Inflammatory macrophage treated with lipopolysaccharide for 4 hours (primary cell): ENCODE results near the gene PBX3.

Source experiments
- DNase-seq: peaks from one replicate; pipeline ENCODE4 v3.0.0-alpha.2; 2020

The PBX3 gene

GRCh38 chr9:125911861-125912644, 164.9 kb downstream of the PBX3 start:
- no peak for DNase-seq

- DNase-seq = no peak
Observed at GRCh38 chr9:125912667-125913066, 165.5 kb downstream of the PBX3 start.

DNA sequence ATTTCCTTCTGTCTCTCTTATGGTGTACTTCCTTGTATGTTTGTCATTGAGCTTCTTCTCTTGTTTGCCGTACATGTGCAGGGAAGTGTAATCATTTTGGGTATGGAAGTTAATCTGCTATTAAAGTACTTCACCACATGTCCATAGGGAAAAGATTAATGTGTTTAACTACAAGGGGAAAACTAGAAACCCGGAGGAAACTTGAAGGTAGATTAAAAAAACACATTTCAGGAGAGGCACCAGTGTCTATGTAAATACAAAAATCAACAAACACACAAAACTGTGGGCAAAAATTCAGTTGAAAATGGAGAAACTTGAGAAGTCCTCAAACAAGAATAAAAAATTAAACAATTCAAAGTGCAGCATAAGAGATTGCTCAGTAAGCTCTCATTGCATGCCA, 166.4 kb downstream of the PBX3 start:
- DNase-seq = no peak

GRCh38 chr9:125914411-125914810, 167.2 kb downstream of the PBX3 start:
- no peak for DNase-seq

- DNase-seq = no peak
Observed at GRCh38 chr9:125915606-125916005, 168.4 kb downstream of the PBX3 start.

DNA sequence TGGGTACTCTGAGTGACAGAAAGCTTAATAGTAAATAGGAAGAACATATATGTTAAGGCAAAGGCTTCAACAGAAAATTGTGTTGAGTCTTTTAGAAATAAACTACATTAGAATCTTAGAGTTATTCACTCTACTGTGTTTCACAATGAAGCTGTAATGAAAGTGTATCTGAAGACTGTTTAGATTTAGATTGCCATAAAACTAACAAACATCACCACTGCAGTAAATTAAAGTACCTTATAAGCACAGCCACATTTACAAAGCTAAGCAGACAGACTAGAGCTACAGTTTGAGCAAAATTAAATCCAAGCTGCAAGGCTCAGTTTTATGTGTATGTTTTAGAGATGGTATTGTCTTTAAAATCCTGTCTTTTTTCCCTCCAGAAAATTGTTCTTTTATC, 172.4 kb downstream of the PBX3 start:
- DNase-seq = no peak

GRCh38 chr9:125920402-125920801, 173.2 kb downstream of the PBX3 start:
- no peak for DNase-seq

- no peak for DNase-seq
Observed at GRCh38 chr9:125922854-125923253, 175.7 kb downstream of the PBX3 start.

DNA sequence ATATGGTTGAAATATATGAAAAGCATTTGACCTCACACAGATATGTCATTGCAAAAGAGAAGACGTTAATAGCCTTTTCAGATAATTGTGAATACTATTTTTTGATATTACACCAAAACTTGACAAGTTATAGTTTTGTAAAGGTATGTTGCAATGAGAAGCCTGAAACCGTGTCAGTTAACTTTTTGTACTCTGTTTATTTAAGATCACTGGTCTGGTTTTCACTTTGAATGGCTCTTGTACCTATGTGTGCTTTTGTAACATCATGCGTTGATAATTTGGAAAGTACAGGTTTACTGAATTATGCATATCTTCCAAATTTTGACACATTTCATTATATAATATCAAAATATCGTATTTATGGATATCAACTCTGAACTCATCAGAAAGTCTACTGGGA, 177.2 kb downstream of the PBX3 start:
- DNase-seq = no peak

- no peak for DNase-seq
Observed at GRCh38 chr9:125926936-125927335, 179.8 kb downstream of the PBX3 start.

GRCh38 chr9:125929846-125930245, 182.7 kb downstream of the PBX3 start:
- no peak for DNase-seq

- no peak for DNase-seq
Observed at GRCh38 chr9:125931211-125931610, 184.0 kb downstream of the PBX3 start.

DNA sequence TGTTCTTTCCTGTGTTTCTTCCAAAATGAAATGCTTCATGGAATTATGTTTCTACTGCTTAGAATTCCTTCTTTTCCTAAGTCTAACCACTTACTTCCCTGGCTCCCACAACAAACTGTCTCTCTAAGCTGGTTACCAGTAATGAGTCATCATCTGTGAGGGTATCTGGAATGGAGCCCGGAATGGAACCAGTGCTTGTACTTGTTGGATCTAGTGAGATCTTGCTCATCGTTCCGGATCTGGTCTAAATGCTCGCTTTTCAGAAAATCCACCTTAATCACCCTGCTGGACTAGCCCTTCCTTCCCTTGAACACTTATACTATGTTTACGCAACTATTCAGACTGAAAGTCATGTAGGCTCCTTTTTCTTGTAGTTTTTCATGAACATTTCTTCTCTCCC, 184.8 kb downstream of the PBX3 start:
- no peak for DNase-seq

DNA sequence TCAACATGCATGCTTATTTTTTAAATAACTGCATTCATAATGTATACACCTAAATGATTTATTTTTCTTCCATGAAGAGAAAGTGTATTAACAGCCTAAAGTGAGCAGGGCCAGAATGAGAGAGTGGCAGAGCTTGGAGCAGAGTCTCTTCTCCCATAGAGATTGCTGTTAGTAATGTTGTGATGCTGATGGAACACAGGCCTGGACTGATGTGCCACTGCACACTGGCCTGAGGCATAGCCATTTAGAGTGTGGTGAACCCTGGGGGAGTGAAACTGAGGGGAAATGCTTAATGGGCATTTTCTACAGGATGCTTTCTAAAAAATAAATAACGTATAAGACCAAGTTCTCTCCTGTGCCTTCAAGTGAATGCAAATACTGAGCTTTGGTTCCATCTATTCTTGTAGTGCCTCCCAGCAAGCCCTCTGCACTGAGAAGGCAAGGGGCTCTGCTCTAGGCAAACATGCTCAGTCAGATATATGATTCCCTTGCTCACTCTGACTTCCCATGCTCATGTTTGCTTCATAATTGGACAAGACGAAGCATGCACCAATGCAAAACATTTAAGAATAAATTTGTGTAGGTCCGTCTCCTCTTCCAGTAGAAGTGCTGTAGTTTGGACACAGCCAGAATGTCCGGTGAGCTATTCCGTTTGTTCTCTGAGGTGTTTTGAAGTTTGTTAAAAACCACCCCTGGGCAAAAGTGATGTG, 185.7 kb downstream of the PBX3 start:
- DNase-seq = no peak

DNA sequence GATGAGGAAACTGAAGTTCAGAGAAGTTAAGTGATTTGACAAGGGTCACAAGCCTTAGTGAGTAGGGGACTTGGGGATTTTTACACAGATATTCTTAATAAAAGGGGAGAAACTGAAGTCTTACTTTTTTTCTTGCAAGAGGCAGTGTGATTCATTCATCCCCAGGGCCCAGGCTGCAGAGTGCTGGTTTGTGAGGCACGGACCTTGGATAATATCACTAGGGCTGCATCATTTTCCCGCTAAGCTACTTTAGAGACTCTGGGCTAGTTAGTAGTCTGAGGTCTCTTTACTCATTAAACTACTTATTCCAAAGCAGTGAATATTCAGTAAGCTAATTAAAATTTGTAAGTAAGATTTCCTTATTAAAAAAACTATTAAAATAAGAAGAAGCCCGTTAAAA, 195.0 kb downstream of the PBX3 start:
- DNase-seq = no peak

- no peak for DNase-seq
Observed at GRCh38 chr9:125943831-125944230, 196.7 kb downstream of the PBX3 start.

DNA sequence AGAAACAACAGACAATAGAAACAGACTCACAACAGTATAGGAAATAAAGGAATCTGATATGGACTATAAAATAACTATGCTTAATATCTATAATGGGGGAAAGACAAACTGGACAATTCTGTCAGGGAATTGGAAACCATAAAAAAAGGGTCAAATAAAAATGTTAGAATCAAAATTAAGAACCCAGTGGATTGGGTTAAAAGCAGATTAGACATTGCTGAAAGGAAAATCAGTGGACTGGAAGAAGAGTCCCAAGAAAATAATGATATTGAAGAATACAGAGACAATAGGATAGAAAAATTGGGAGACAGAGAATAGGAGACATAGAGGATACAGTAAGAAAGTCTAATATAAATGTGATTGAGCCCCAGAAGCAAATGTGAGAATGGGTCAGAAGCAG, 199.2 kb downstream of the PBX3 start:
- no peak for DNase-seq

DNA sequence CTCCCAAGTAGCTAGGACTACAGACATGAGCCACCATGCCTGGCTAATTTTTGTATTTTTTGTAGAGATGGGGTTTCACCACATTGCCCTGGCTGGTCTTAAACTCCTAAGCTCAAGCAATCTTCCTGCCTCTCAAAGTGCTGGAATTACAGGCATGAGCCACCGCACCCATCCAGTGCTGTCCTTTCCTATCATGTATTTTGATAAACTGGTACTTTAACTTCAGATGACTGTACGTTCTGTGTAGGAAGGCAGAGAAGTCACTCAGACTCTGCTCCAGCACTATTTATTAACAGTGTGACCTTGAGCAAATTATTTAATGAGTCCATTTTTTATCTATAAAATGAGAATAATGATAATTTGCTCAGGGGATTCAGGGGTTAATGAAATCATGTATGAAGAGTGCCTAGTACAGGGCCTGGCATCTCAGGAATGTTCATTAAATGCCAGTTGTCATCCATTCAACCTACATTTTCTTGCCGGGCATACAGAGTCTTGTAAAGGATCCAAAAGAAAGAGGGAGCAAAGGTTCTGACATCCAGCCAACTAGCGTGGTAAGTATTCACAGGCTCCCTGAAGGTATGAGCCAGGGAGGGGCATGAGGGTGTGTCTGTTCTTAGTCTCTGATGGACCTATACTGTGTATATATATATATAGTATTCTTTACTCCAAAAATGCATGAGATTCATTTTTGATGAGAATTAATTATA, 201.9 kb downstream of the PBX3 start:
- no peak for DNase-seq

DNA sequence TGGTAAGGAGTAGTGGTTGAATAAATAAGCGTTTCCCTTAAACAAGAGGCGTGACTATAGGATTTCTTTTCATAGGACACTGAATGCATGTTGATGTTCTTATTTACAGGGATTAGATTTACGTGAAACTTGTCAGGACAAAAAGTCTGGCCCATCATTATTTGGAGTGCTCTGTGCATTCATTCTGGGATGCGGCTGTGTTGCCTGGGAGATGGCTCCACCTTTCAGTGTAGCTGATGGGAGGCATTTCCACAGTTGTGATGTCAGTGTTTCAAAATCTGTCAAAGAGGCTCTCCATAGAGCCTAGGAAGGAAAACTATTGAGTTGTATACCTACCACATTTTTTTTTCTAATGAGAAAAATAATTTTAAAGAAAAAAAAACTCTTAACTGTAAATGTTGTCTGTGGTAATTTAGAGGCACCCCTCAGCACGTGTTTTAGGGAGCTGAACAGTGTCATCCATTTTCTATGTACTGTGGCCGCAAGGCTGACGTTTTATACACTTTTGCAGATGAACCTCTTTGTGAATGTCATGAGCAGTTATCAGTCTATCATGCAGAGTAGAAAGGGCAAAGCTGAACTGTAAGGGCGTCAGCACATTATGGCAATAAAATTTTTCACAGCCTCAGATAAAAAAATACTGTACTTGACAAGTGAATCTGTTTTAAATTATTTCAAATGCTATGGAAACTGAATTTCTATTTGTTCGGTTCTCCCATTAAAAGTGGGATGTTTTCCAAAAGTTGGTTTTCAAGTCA, 202.7 kb downstream of the PBX3 start:
- no peak for DNase-seq

GRCh38 chr9:125950880-125951471, 203.8 kb downstream of the PBX3 start:
- DNase-seq = no peak

DNA sequence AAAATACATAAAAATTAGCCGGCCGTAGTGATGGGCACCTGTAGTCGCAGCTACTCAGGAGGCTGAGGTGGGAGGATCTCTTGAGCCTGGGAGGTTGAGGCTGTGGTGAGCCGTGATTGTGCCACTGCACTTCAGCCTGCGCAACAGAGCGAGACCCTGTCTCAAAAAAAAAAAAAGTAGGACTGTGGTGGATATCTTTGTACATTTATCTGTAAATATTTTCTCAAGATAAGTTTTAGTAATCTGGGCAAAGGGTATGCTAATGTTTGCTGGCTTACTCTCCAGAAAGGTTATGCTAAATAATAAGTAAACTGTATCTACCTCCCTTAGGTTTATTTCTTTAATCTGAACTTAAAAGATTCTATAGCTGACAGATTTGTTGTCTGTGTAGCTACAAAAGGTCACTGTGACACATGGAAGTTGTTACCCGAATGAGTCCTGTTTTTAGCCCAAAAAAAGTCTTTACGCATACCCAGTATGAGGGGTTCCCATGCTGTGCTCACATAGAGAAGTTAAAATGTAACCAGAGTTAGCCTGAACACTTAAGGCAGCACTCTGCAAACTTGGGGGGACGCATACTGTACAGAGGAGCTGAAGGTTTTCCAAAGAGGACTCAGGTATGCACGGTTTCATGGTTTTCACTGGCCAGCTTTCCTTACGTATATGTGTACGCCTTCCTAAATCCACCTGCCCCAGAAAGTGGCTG, 206.3 kb downstream of the PBX3 start:
- no peak for DNase-seq

DNA sequence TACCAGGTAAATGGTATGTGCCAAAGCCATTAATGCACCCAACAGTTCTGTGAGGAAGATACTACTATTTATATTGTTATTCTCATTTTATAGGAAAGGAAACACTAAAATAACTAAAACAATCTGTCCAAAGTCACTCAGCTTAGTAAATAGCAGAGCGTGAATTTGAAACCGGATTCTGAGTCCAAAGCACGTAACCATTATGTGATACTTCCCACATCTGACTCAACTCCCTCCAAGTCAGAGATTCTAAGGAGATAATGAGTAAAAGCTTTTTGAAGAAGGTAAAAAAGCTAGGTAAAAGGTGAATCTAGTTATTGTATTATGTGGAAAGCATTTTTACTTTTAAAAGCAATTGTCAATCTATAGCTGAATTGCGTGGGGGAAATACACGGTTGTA, 208.9 kb downstream of the PBX3 start:
- DNase-seq = no peak
